Measurements from ENCODE around the gene P2RX2.

- TF ChIP-seq EZH2 (IDR thresholded peaks at IDR 0.05) = no peak
- no peak for TF ChIP-seq POLR2AphosphoS5 (IDR thresholded peaks at IDR 0.05; ENCODE audit: borderline replicate concordance, low read depth, low read length)
- TF ChIP-seq FOXP2 (optimal IDR thresholded peaks at IDR 0.05; ENCODE audit: control extremely low read depth, extremely low read length, insufficient read depth) = no peak
Measured at GRCh38 chr12:132653567-132654290, 35.2 kb downstream of the P2RX2 start.

Measured in SK-N-MC (cell line).